HepG2 (cell line): ENCODE measurements around the gene GSTM4. TPM values are rescaled to one million over a fixed set of nuclear protein-coding genes. Genes with fewer than 3 reads are reported as not detected.

Source experiments
- KLF12 ChIP-seq: sonication (generic); formaldehyde crosslinking; IDR thresholded peaks from 2 replicates; pipeline ENCODE4 v1.4.0; 2020; ENCODE audit warnings: missing genetic modification reagents, borderline replicate concordance
- KMT2A ChIP-seq: sonication (generic); formaldehyde crosslinking; IDR thresholded peaks from 2 replicates; pipeline ENCODE4 v1.4.0; 2020; ENCODE audit warnings: missing genetic modification reagents
- MED8 ChIP-seq: sonication (generic); formaldehyde crosslinking; IDR thresholded peaks from 2 replicates; pipeline ENCODE4 v1.8.1; 2023; ENCODE audit warnings: mild to moderate bottlenecking, missing genetic modification reagents; ENCODE audit not compliant: insufficient replicate concordance
- MYC ChIP-seq: sonication (generic); formaldehyde crosslinking; IDR thresholded peaks from 2 replicates; pipeline ENCODE4 v1.9.0; 2021; ENCODE audit warnings: missing genetic modification reagents, borderline replicate concordance
- NCOA2 ChIP-seq: sonication (generic); formaldehyde crosslinking; IDR thresholded peaks from 2 replicates; pipeline ENCODE4 v1.8.0; 2022; ENCODE audit warnings: inconsistent platforms
- PAF1 ChIP-seq: IDR thresholded peaks from 2 replicates; pipeline ENCODE4 v1.6.1; 2016; ENCODE audit warnings: missing genetic modification reagents, missing compliant biosample characterization
- PHF8 ChIP-seq: sonication (generic); formaldehyde crosslinking; IDR thresholded peaks from 2 replicates; pipeline ENCODE4 v1.5.0; 2020; ENCODE audit warnings: missing genetic modification reagents
- RARG ChIP-seq: sonication (generic); formaldehyde crosslinking; IDR thresholded peaks from 2 replicates; pipeline ENCODE4 v1.4.0; 2020; ENCODE audit warnings: low read depth, mild to moderate bottlenecking, missing genetic modification reagents
- REPIN1 ChIP-seq: sonication (generic); formaldehyde crosslinking; IDR thresholded peaks from 2 replicates; pipeline ENCODE4 v1.8.0; 2022; ENCODE audit warnings: missing genetic modification reagents, low read depth, mild to moderate bottlenecking, borderline replicate concordance
- ZFP1 ChIP-seq: IDR thresholded peaks from 2 replicates; pipeline ENCODE4 v1.6.1; 2016
- ZIK1 ChIP-seq: sonication (generic); formaldehyde crosslinking; IDR thresholded peaks from 2 replicates; pipeline ENCODE4 v1.5.0; 2020; ENCODE audit warnings: mild to moderate bottlenecking, low read depth, missing genetic modification reagents, borderline replicate concordance
- ZNF143 ChIP-seq: sonication (generic); formaldehyde crosslinking; IDR thresholded peaks from 2 replicates; pipeline ENCODE4 v1.4.0; 2020; ENCODE audit warnings: missing genetic modification reagents
- ZNF343 ChIP-seq: sonication (generic); formaldehyde crosslinking; IDR thresholded peaks from 2 replicates; pipeline ENCODE4 v1.4.0; 2020; ENCODE audit warnings: mild to moderate bottlenecking, missing genetic modification reagents
- ZNF501 ChIP-seq: sonication (generic); formaldehyde crosslinking; IDR thresholded peaks from 2 replicates; pipeline ENCODE4 v1.5.1; 2020; ENCODE audit warnings: mild to moderate bottlenecking, moderate library complexity, missing genetic modification reagents
- ZNF672 ChIP-seq: sonication (generic); formaldehyde crosslinking; IDR thresholded peaks from 2 replicates; pipeline ENCODE4 v1.8.1; 2022; ENCODE audit warnings: missing genetic modification reagents
- polyA plus RNA-seq, 8 experiments: library from polyadenylated mRNA; depleted of rRNA in 3 of 8; stranded (reverse) in 7 of 8; unstranded in 1 of 8; fragments of >200 nt; fragmentation: Illumina TruSeq in 4 of 8; extraction: Trizol in 4 of 8; gene quantifications; 2 replicates each; pipeline versions ENCODE4 v1.2.1 to v1.2.3, GENCODE V29; 2011 to 2016; ENCODE audit warnings: low read depth in 4 of 8, missing spikeins in 1 of 8, mixed read lengths in 1 of 8; ENCODE audit not compliant: insufficient read depth in 1 of 8
- total RNA-seq, 5 experiments: library from RNA; depleted of rRNA; stranded (reverse); fragments of >200 nt; fragmentation: Illumina TruSeq; extraction: Trizol; gene quantifications; 2 replicates each; pipeline ENCODE4 v1.2.3, GENCODE V29; 2016; ENCODE audit warnings: low read depth in 1 of 5
- TF ChIP-seq, protein P1 (sequence below): sonication (generic); formaldehyde crosslinking; conservative IDR thresholded peaks from 2 replicates; pipeline ENCODE4 v1.4.0; 2020; ENCODE audit warnings: missing genetic modification reagents
- TF ChIP-seq, protein P2 (sequence below): sonication (generic); formaldehyde crosslinking; IDR thresholded peaks from 2 replicates; pipeline ENCODE4 v1.9.0; 2021; ENCODE audit warnings: mild to moderate bottlenecking, missing genetic modification reagents
- TF ChIP-seq, protein P3 (sequence below): sonication (generic); formaldehyde crosslinking; IDR thresholded peaks from 2 replicates; pipeline ENCODE4 v1.8.1; 2022; ENCODE audit warnings: mild to moderate bottlenecking, missing genetic modification reagents

Gene GSTM4
- total and polyA plus RNA-seq, 2 of the 13 experiments (the other 11 are each of a cell fraction or from before 2014, with no cell fraction given): 25.3 to 40.8 TPM

DNA sequence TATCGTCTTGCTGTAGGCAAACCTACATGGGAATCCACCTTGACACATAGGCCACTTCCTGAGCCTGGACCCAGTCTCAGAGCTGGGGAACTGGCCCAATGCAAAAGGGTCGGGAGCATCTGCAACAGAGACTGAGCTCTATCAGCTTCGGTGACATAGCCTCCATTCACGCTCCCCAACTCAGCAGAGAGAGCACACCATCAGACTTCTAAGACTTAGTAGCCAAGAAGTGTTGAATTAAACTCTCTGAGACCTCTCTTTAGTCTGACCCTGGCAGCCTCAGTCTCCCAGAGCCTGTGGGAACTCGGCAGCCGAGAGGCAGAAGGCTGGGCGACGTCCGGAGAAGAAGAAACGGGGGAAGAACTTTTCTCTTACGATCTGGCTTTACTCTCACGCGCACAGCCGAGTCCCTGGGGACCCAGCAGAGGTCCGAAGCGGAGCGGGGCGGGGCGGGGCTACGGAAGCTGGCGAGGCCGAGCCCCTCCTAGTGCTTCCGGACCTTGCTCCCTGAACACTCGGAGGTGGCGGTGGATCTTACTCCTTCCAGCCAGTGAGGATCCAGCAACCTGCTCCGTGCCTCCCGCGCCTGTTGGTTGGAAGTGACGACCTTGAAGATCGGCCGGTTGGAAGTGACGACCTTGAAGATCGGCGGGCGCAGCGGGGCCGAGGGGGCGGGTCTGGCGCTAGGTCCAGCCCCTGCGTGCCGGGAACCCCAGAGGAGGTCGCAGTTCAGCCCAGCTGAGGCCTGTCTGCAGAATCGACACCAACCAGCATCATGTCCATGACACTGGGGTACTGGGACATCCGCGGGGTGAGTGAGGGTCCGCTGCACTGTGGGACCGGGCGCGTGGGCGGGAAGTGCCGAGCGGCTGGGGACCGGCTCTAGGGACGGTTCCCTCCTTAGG lies at the start of gene GSTM4 (continued):
- peak; percentile 60; the same call in 1 of the 2 replicates for TF ChIP-seq MYC (CRISPR knock-in tag)
- peak; percentile 56 for TF ChIP-seq NCOA2 (CRISPR knock-in tag)
- TF ChIP-seq PAF1 (CRISPR knock-in tag): no peak
- TF ChIP-seq ZNF143 (CRISPR knock-in tag): no peak; the same call in 1 of the 2 replicates
- TF ChIP-seq, protein P1, sequence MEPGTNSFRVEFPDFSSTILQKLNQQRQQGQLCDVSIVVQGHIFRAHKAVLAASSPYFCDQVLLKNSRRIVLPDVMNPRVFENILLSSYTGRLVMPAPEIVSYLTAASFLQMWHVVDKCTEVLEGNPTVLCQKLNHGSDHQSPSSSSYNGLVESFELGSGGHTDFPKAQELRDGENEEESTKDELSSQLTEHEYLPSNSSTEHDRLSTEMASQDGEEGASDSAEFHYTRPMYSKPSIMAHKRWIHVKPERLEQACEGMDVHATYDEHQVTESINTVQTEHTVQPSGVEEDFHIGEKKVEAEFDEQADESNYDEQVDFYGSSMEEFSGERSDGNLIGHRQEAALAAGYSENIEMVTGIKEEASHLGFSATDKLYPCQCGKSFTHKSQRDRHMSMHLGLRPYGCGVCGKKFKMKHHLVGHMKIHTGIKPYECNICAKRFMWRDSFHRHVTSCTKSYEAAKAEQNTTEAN (CRISPR knock-in tag): no peak; the same call in 1 of the 2 replicates
- TF ChIP-seq KLF12 (CRISPR knock-in tag): peak; percentile 73
- TF ChIP-seq KMT2A (CRISPR knock-in tag): peak; percentile 79; the same call in 1 of the 2 replicates
- TF ChIP-seq, protein P2, sequence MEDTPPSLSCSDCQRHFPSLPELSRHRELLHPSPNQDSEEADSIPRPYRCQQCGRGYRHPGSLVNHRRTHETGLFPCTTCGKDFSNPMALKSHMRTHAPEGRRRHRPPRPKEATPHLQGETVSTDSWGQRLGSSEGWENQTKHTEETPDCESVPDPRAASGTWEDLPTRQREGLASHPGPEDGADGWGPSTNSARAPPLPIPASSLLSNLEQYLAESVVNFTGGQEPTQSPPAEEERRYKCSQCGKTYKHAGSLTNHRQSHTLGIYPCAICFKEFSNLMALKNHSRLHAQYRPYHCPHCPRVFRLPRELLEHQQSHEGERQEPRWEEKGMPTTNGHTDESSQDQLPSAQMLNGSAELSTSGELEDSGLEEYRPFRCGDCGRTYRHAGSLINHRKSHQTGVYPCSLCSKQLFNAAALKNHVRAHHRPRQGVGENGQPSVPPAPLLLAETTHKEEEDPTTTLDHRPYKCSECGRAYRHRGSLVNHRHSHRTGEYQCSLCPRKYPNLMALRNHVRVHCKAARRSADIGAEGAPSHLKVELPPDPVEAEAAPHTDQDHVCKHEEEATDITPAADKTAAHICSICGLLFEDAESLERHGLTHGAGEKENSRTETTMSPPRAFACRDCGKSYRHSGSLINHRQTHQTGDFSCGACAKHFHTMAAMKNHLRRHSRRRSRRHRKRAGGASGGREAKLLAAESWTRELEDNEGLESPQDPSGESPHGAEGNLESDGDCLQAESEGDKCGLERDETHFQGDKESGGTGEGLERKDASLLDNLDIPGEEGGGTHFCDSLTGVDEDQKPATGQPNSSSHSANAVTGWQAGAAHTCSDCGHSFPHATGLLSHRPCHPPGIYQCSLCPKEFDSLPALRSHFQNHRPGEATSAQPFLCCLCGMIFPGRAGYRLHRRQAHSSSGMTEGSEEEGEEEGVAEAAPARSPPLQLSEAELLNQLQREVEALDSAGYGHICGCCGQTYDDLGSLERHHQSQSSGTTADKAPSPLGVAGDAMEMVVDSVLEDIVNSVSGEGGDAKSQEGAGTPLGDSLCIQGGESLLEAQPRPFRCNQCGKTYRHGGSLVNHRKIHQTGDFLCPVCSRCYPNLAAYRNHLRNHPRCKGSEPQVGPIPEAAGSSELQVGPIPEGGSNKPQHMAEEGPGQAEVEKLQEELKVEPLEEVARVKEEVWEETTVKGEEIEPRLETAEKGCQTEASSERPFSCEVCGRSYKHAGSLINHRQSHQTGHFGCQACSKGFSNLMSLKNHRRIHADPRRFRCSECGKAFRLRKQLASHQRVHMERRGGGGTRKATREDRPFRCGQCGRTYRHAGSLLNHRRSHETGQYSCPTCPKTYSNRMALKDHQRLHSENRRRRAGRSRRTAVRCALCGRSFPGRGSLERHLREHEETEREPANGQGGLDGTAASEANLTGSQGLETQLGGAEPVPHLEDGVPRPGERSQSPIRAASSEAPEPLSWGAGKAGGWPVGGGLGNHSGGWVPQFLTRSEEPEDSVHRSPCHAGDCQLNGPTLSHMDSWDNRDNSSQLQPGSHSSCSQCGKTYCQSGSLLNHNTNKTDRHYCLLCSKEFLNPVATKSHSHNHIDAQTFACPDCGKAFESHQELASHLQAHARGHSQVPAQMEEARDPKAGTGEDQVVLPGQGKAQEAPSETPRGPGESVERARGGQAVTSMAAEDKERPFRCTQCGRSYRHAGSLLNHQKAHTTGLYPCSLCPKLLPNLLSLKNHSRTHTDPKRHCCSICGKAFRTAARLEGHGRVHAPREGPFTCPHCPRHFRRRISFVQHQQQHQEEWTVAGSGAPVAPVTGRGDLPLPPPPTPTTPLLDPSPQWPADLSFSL (CRISPR knock-in tag): peak; percentile 55; the same call in 1 of the 2 replicates
- TF ChIP-seq ZIK1 (CRISPR knock-in tag): no peak; the same call in 1 of the 2 replicates
- TF ChIP-seq ZFP1: no peak
- no peak for TF ChIP-seq ZNF672 (CRISPR knock-in tag)
- TF ChIP-seq MED8 (CRISPR knock-in tag): peak; percentile 53
- no peak for TF ChIP-seq RARG (CRISPR knock-in tag)
- TF ChIP-seq PHF8 (CRISPR knock-in tag): peak; percentile 93
- TF ChIP-seq ZNF343 (CRISPR knock-in tag): peak; percentile 66; the same call in 1 of the 2 replicates
- TF ChIP-seq, protein P3, sequence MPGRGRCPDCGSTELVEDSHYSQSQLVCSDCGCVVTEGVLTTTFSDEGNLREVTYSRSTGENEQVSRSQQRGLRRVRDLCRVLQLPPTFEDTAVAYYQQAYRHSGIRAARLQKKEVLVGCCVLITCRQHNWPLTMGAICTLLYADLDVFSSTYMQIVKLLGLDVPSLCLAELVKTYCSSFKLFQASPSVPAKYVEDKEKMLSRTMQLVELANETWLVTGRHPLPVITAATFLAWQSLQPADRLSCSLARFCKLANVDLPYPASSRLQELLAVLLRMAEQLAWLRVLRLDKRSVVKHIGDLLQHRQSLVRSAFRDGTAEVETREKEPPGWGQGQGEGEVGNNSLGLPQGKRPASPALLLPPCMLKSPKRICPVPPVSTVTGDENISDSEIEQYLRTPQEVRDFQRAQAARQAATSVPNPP (CRISPR knock-in tag): no peak
- peak; percentile 74; the same call in 1 of the 2 replicates for TF ChIP-seq ZNF501 (CRISPR knock-in tag)
- TF ChIP-seq REPIN1 (CRISPR knock-in tag): peak; percentile 50; the same call in 1 of the 2 replicates
